Esophagus squamous epithelium (tissue), 4 donors: ENCODE results near the gene CTAGE8.
"Not testable (repeated sequence)": the region's sequence is repeated elsewhere in the genome, so short reads cannot be mapped to it uniquely, and the experiment has no call there.

Experiments
- POLR2A ChIP-seq, 4 donors: fragments of 450-650 bp; IDR thresholded peaks; one replicate each; pipeline ENCODE4 v1.6.1; 2017; ENCODE audit warnings: antibody characterized with exemption in 4 of 4, mild to moderate bottlenecking in 4 of 4, moderate library complexity in 3 of 4
- TF ChIP-seq, protein P1 (sequence below), 6 experiments: fragments of 450-650 bp in 4 of 6; fragments of 200-600 bp in 2 of 6; sonication (generic) in 2 of 6; IDR thresholded peaks; one replicate each; pipeline ENCODE4 v1.5.1; 2016 to 2019; ENCODE audit warnings: antibody characterized with exemption in 6 of 6, mild to moderate bottlenecking in 4 of 6, moderate library complexity in 4 of 6

DNA sequence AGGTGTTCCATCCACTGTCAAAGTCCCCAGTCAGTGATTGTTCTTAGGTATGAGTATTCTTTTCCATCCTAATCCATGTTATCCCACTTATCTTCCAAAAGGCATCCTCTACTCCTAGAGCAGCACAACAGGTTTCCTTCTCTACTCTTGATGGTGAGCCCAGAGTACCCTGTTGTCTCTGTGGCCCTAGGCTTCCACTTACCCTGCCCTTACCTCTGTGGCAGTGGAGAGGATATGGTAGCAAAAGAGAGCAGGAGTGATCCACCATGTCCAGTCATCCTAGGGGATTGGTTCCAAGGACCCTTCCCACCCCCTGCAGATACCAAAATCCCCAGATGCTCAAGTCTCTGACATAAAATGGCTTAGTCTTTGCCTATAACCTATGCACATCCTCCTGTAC is 51.9 kb downstream of the CTAGE8 start:
- TF ChIP-seq POLR2A (IDR thresholded peaks at IDR 0.05), result not testable (repeated sequence)
- TF ChIP-seq, protein P1, sequence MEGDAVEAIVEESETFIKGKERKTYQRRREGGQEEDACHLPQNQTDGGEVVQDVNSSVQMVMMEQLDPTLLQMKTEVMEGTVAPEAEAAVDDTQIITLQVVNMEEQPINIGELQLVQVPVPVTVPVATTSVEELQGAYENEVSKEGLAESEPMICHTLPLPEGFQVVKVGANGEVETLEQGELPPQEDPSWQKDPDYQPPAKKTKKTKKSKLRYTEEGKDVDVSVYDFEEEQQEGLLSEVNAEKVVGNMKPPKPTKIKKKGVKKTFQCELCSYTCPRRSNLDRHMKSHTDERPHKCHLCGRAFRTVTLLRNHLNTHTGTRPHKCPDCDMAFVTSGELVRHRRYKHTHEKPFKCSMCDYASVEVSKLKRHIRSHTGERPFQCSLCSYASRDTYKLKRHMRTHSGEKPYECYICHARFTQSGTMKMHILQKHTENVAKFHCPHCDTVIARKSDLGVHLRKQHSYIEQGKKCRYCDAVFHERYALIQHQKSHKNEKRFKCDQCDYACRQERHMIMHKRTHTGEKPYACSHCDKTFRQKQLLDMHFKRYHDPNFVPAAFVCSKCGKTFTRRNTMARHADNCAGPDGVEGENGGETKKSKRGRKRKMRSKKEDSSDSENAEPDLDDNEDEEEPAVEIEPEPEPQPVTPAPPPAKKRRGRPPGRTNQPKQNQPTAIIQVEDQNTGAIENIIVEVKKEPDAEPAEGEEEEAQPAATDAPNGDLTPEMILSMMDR (IDR thresholded peaks at IDR 0.05), result not testable (repeated sequence)
